HCT116 (cell line): ENCODE results near the gene THSD7A. TPM values are rescaled to one million over a fixed set of nuclear protein-coding genes. Genes with fewer than 3 reads are reported as not detected.

ENCODE experiments used
- ATAC-seq: fragments of 200-7000 bp; cut with Tn5 transposase; 2 replicates; pipeline ENCODE4 v1.9.1; 2020; ENCODE audit warnings: mild to moderate bottlenecking, moderate library complexity
- BruUV-seq: library from RNA; stranded (reverse); fragments of 400-500 nt; replicated peaks from 2 replicates; lab custom pipeline; 2021; lab: Mats Ljungman, UMichigan
- CTCF ChIA-PET: fragments of 300-600 bp; sonication (Branson Sonifier 250); formaldehyde crosslinking; loops from one replicate; lab custom pipeline; 2021; ENCODE audit warnings: antibody characterized with exemption; lab: Charles Lee
- POLR2A ChIA-PET: fragments of 300-600, 350-600 bp; sonication (Branson Sonifier 250); formaldehyde crosslinking; loops from one replicate; lab custom pipeline; 2021; ENCODE audit warnings: antibody characterized with exemption; lab: Charles Lee
- RAD21 ChIA-PET, 2 experiments: fragments of 300-600 bp; sonication (Branson Sonifier 250); formaldehyde crosslinking; loops; one replicate each; lab custom pipeline; 2023; ENCODE audit warnings: low total read pairs in 2 of 2; ENCODE audit not compliant: uncharacterized antibody in 2 of 2, unreplicated experiment in 2 of 2, low non-redundant PET in 1 of 2; lab: Charles Lee
- DNase-seq: peaks from one replicate; pipeline ENCODE4 v3.0.0-alpha.2; 2010; ENCODE audit warnings: low read depth, low spot score
- H2AFZ ChIP-seq: fragments of 200-600 bp; shearing (Covaris generic), sonication (generic); 2 replicates; pipeline ENCODE4 v1.6.1; 2017; ENCODE audit warnings: low read depth, mixed run types, mixed read lengths, antibody characterized with exemption, low read length; ENCODE audit not compliant: poor library complexity, severe bottlenecking
- H3K27ac ChIP-seq: 2 replicates; pipeline ENCODE4 v1.5.1; 2012; ENCODE audit warnings: low read depth, low read length
- H3K27me3 ChIP-seq: fragments of 200-600 bp; sonication (generic); 2 replicates; pipeline ENCODE4 v1.6.1; 2016; ENCODE audit warnings: mixed run types, low read length, mixed read lengths; ENCODE audit not compliant: insufficient read depth
- H3K36me3 ChIP-seq, 2 experiments: fragments of 200-500 bp in 1 of 2; fragments of 200-600 bp in 1 of 2; sonication (Bioruptor generic) in 1 of 2; sonication (generic) in 1 of 2; 2 replicates each; pipeline versions ENCODE4 v1.5.1 to v1.6.1; 2014 to 2016; ENCODE audit warnings: low read length in 2 of 2, inconsistent platforms in 1 of 2, mixed read lengths in 1 of 2, mixed run types in 1 of 2; ENCODE audit not compliant: insufficient read depth in 2 of 2, control insufficient read depth in 1 of 2
- H3K4me1 ChIP-seq, 2 experiments: fragments of 200-600 bp in 1 of 2; sonication (generic) in 1 of 2; 2 replicates each; pipeline versions ENCODE4 v1.5.1 to v1.6.1; 2012 to 2017; ENCODE audit warnings: low read length in 2 of 2, inconsistent platforms in 1 of 2, mild to moderate bottlenecking in 1 of 2, mixed read lengths in 1 of 2, mixed run types in 1 of 2, moderate library complexity in 1 of 2; ENCODE audit not compliant: insufficient read depth in 2 of 2, control insufficient read depth in 1 of 2
- H3K4me2 ChIP-seq: fragments of 200-600 bp; sonication (generic); 2 replicates; pipeline ENCODE4 v1.6.1; 2017; ENCODE audit warnings: mixed run types, low read length, mixed read lengths
- H3K4me3 ChIP-seq, 2 experiments: fragments of 200-600 bp in 1 of 2; sonication (generic) in 1 of 2; replicated peaks in 1 of 2; 2 replicates each; pipeline ENCODE4 v1.5.1; 2011 to 2016; ENCODE audit warnings: low read length in 2 of 2, control low read depth in 1 of 2, low read depth in 1 of 2, mild to moderate bottlenecking in 1 of 2, mixed read lengths in 1 of 2, mixed run types in 1 of 2
- H3K79me2 ChIP-seq: fragments of 200-600 bp; sonication (generic); 2 replicates; pipeline ENCODE4 v1.6.1; 2017; ENCODE audit warnings: mild to moderate bottlenecking, mixed run types, low read length, moderate library complexity, mixed read lengths; ENCODE audit not compliant: insufficient read depth
- H3K9ac ChIP-seq: fragments of 200-600 bp; sonication (generic); 2 replicates; pipeline ENCODE4 v1.6.1; 2016; ENCODE audit warnings: low read length, mixed read lengths
- H3K9me2 ChIP-seq: fragments of 200-600 bp; sonication (generic), shearing (Covaris generic); 2 replicates; pipeline ENCODE4 v1.6.1; 2017; ENCODE audit warnings: mixed run types, mild to moderate bottlenecking, moderate library complexity; ENCODE audit not compliant: insufficient read depth
- H3K9me3 ChIP-seq, 2 experiments: fragments of 200-500 bp in 1 of 2; fragments of 200-600 bp in 1 of 2; sonication (Bioruptor generic) in 1 of 2; sonication (generic) in 1 of 2; 2 replicates each; pipeline ENCODE4 v1.6.1; 2014 to 2017; ENCODE audit warnings: low read length in 2 of 2, mixed read lengths in 2 of 2, inconsistent platforms in 1 of 2, low read depth in 1 of 2, mild to moderate bottlenecking in 1 of 2, mixed run types in 1 of 2, moderate library complexity in 1 of 2; ENCODE audit not compliant: control insufficient read depth in 1 of 2, insufficient read depth in 1 of 2
- H4K20me1 ChIP-seq: fragments of 200-600 bp; sonication (generic), shearing (Covaris generic); 2 replicates; pipeline ENCODE4 v1.6.1; 2017; ENCODE audit warnings: mixed run types, mild to moderate bottlenecking, moderate library complexity; ENCODE audit not compliant: insufficient read depth
- ATF3 ChIP-seq: IDR thresholded peaks from 2 replicates; pipeline ENCODE4 v1.6.1; 2012
- CBX3 ChIP-seq: IDR thresholded peaks from 2 replicates; pipeline ENCODE4 v1.6.1; 2012; ENCODE audit warnings: low read depth
- CTCF ChIP-seq, 3 experiments: fragments of 200-600 bp in 1 of 3; sonication (generic) in 1 of 3; IDR thresholded peaks in 2 of 3; conservative IDR thresholded peaks in 1 of 3; 2 replicates each; pipeline ENCODE4 v1.5.1; 2012 to 2017; ENCODE audit warnings: low read depth in 2 of 3, low read length in 2 of 3, antibody characterized with exemption in 1 of 3, borderline replicate concordance in 1 of 3, control low read depth in 1 of 3, mild to moderate bottlenecking in 1 of 3, mixed read lengths in 1 of 3, mixed run types in 1 of 3, moderate library complexity in 1 of 3; ENCODE audit not compliant: insufficient read depth in 1 of 3
- ELF1 ChIP-seq: IDR thresholded peaks from 2 replicates; pipeline ENCODE4 v1.6.1; 2012; ENCODE audit warnings: low read depth, borderline replicate concordance
- EZH2 ChIP-seq: fragments of 200-600 bp; sonication (generic); IDR thresholded peaks from 2 replicates; pipeline ENCODE4 v1.6.1; 2017; ENCODE audit warnings: antibody characterized with exemption, mixed run types
- FOSL1 ChIP-seq: IDR thresholded peaks from 2 replicates; pipeline ENCODE4 v1.6.1; 2012; ENCODE audit warnings: low read depth
- MAX ChIP-seq: IDR thresholded peaks from 2 replicates; pipeline ENCODE4 v1.6.1; 2012
- POLR2A ChIP-seq: IDR thresholded peaks from 2 replicates; pipeline ENCODE4 v1.7.0; 2011; ENCODE audit warnings: borderline replicate concordance; ENCODE audit not compliant: insufficient read depth, insufficient read length; ENCODE audit errors: extremely low read depth
- POLR2AphosphoS5 ChIP-seq: IDR thresholded peaks from 2 replicates; pipeline ENCODE4 v1.6.1; 2011; ENCODE audit warnings: mild to moderate bottlenecking, low read depth, low read length, moderate library complexity
- REST ChIP-seq: IDR thresholded peaks from 2 replicates; pipeline ENCODE4 v1.6.1; 2012; ENCODE audit warnings: low read depth
- SRF ChIP-seq: IDR thresholded peaks from 2 replicates; pipeline ENCODE4 v1.6.1; 2012; ENCODE audit warnings: low read depth
- ZBTB33 ChIP-seq: IDR thresholded peaks from 2 replicates; pipeline ENCODE4 v1.6.1; 2011; ENCODE audit warnings: mild to moderate bottlenecking, low read length, moderate library complexity; ENCODE audit not compliant: insufficient replicate concordance; ENCODE audit errors: extremely low read depth
- ZNF274 ChIP-seq: fragments of 200-500 bp; sonication (Bioruptor generic); IDR thresholded peaks from 2 replicates; pipeline ENCODE4 v1.6.1; 2014; ENCODE audit warnings: mild to moderate bottlenecking, low read depth, low read length, inconsistent platforms
- intact Hi-C: fragments of 100-400 bp; cut with micrococcal nuclease; formaldehyde crosslinking; loops from 2 replicates; pipeline ENCODE4 v1.10.0; 2022
- total RNA-seq: library from RNA; stranded (reverse); gene quantifications from one replicate; pipeline ENCODE4 v1.2.1, GENCODE V29; 2021; ENCODE audit not compliant: unreplicated experiment

THSD7A gene
- total RNA-seq, 1 experiment from 2014 or later: 0.05 TPM

GRCh38 chr7:11366118-11366517 is 465.9 kb downstream of the THSD7A start (continued):
- no peak for TF ChIP-seq CTCF (IDR thresholded peaks at IDR 0.05 in 2 of 3, conservative IDR thresholded peaks at IDR 0.05 in 1 of 3; ENCODE audit: borderline replicate concordance in 1 of 3, insufficient read depth in 1 of 3, low read depth in 2 of 3, low read length in 2 of 3)

- Histone ChIP-seq H3K36me3 (no peaks in the 10 kb centered on the region), H3K79me2 (no peaks in the 10 kb centered on the region), H3K4me1 (no peaks in the 10 kb centered on the region), H3K9me3 (no peaks in the 10 kb centered on the region), H3K27me3 (no peaks in the 10 kb centered on the region), H3K27ac (no peak overlapping the region), H2AFZ (no peak overlapping the region), H3K4me3 (no peak overlapping the region), H4K20me1 (no peaks in the 10 kb centered on the region), H3K9ac (no peak overlapping the region), H3K4me2 (no peak overlapping the region), H3K9me2 (no peaks in the 10 kb centered on the region)
- TF ChIP-seq ATF3: no peak
- TF ChIP-seq CTCF (IDR thresholded peaks at IDR 0.05 in 2 of 3, conservative IDR thresholded peaks at IDR 0.05 in 1 of 3; ENCODE audit: borderline replicate concordance in 1 of 3, insufficient read depth in 1 of 3, low read depth in 2 of 3, low read length in 2 of 3): no peak
- TF ChIP-seq EZH2: no peak
- no peak for TF ChIP-seq ELF1
- TF ChIP-seq ZNF274: no peak
- TF ChIP-seq REST: no peak
- no peak for TF ChIP-seq ZBTB33
- no peak for TF ChIP-seq CBX3
- no peak for TF ChIP-seq SRF
- TF ChIP-seq POLR2A: no peak
- TF ChIP-seq MAX: no peak
- no peak for TF ChIP-seq FOSL1
- no peak for TF ChIP-seq POLR2AphosphoS5
- ChIA-PET CTCF (no interaction called here), RAD21 (no interaction called here), POLR2A (no interaction called here)
- DNase-seq: no peak
- BruUV-seq: no TSS peak
- intact Hi-C loops: no loop called here
- no peak for ATAC-seq
Observed at GRCh38 chr7:11358637-11359036, 473.4 kb downstream of the THSD7A start.
